HepG2 (cell line): ENCODE data around the gene TSPAN9. TPM values are rescaled to one million over a fixed set of nuclear protein-coding genes. Genes with fewer than 3 reads are reported as not detected.

Experiments
- ATAC-seq: fragments of 200-7000 bp; cut with Tn5 transposase; 3 replicates; pipeline ENCODE4 v1.9.1; 2020; ENCODE audit warnings: mild to moderate bottlenecking, moderate library complexity
- BruUV-seq: library from RNA; stranded (reverse); fragments of 400-500 nt; replicated peaks from 2 replicates; lab custom pipeline; 2021; lab: Mats Ljungman, UMichigan
- CTCF ChIA-PET: fragments of 300-600 bp; formaldehyde crosslinking; extraction: SDS; loops from one replicate; lab custom pipeline; 2021; ENCODE audit warnings: low total read pairs, inconsistent platforms, low intra/inter-chr PET ratio; lab: Yijun Ruan, JAX
- POLR2A ChIA-PET: fragments of 350-600 bp; sonication (Branson Sonifier 250); formaldehyde crosslinking; loops from one replicate; lab custom pipeline; 2020; ENCODE audit warnings: antibody characterized with exemption, inconsistent platforms; lab: Yijun Ruan, JAX
- DNase-seq: peaks from one replicate; pipeline ENCODE4 v3.0.0-alpha.2; 2015; ENCODE audit warnings: low spot score
- FAIRE-seq: peaks from 3 replicates; lab custom pipeline; 2011; peaks lifted over from hg19 to GRCh38; lab: Jason Lieb, UNC
- H2AFZ ChIP-seq: one replicate; pipeline ENCODE4 v1.6.1; 2011; ENCODE audit warnings: low read length, inconsistent platforms
- H3K27ac ChIP-seq: fragments of 300-600 bp; 3 replicates; pipeline ENCODE4 v1.8.0; 2011; ENCODE audit warnings: mixed run types, mild to moderate bottlenecking, mixed read lengths, low read length, inconsistent platforms; ENCODE audit not compliant: insufficient read depth; ENCODE audit errors: extremely low read length
- H3K27me3 ChIP-seq, 2 experiments: fragments of 200-600 bp in 1 of 2; 2 replicates in 1 of 2; 3 replicates in 1 of 2; pipeline versions ENCODE4 v1.6.0 to v1.8.0; 2011; ENCODE audit warnings: low read length in 2 of 2, mild to moderate bottlenecking in 2 of 2, moderate library complexity in 2 of 2, inconsistent platforms in 1 of 2; ENCODE audit not compliant: insufficient read depth in 2 of 2, control insufficient read depth in 1 of 2
- H3K36me3 ChIP-seq, 2 experiments: fragments of 200-600 bp in 1 of 2; replicated peaks in 1 of 2; 2 replicates in 1 of 2; 3 replicates in 1 of 2; pipeline versions ENCODE4 v1.5.1 to v1.8.0; 2011; ENCODE audit warnings: low read length in 2 of 2, inconsistent platforms in 1 of 2; ENCODE audit not compliant: insufficient read depth in 2 of 2, control insufficient read depth in 1 of 2
- H3K4me1 ChIP-seq: 2 replicates; pipeline ENCODE4 v1.5.1; 2012; ENCODE audit warnings: low read length, inconsistent platforms; ENCODE audit not compliant: insufficient read depth
- H3K4me2 ChIP-seq: 2 replicates; pipeline ENCODE4 v1.6.0; 2011; ENCODE audit warnings: low read depth, low read length, inconsistent platforms
- H3K4me3 ChIP-seq, 3 experiments: fragments of 200-600 bp in 1 of 3; sonication (generic), shearing (Covaris generic) in 1 of 3; replicated peaks in 1 of 3; 2 replicates each; pipeline ENCODE4 v1.5.1; 2011 to 2016; ENCODE audit warnings: low read length in 3 of 3, inconsistent platforms in 2 of 3, low read depth in 2 of 3, mild to moderate bottlenecking in 2 of 3, control low read depth in 1 of 3, mixed read lengths in 1 of 3; ENCODE audit not compliant: insufficient read depth in 1 of 3
- H3K79me2 ChIP-seq: one replicate; pipeline ENCODE4 v1.6.1; 2011; ENCODE audit warnings: low read length, inconsistent platforms; ENCODE audit not compliant: insufficient read depth
- H3K9ac ChIP-seq: 2 replicates; pipeline ENCODE4 v1.6.0; 2011; ENCODE audit warnings: mild to moderate bottlenecking, low read depth, low read length, inconsistent platforms; ENCODE audit not compliant: insufficient read depth
- H3K9me3 ChIP-seq: 2 replicates; pipeline ENCODE4 v1.5.1; 2012; ENCODE audit warnings: mild to moderate bottlenecking, low read length
- H4K20me1 ChIP-seq: 2 replicates; pipeline ENCODE4 v1.6.0; 2011; ENCODE audit warnings: inconsistent platforms, mild to moderate bottlenecking, low read length, moderate library complexity; ENCODE audit not compliant: insufficient read depth
- BRD4 ChIP-seq: sonication (generic); formaldehyde crosslinking; IDR thresholded peaks from 2 replicates; pipeline ENCODE4 v1.4.0; 2020; ENCODE audit warnings: missing genetic modification reagents
- MNT ChIP-seq: fragments of 450-650 bp; IDR thresholded peaks from 2 replicates; pipeline ENCODE4 v1.6.1; 2016
- PAXIP1 ChIP-seq: sonication (generic); formaldehyde crosslinking; conservative IDR thresholded peaks from 2 replicates; pipeline ENCODE4 v1.4.0; 2020; ENCODE audit warnings: mild to moderate bottlenecking, missing genetic modification reagents, moderate library complexity
- SYNCRIP ChIP-seq: fragments of 200-400 bp; formaldehyde crosslinking; IDR thresholded peaks from 2 replicates; pipeline ENCODE4 v1.6.1; 2018; ENCODE audit warnings: mild to moderate bottlenecking, low read depth, low read length; ENCODE audit not compliant: insufficient read depth
- TCF7 ChIP-seq: sonication (generic); IDR thresholded peaks from 2 replicates; pipeline ENCODE4 v1.6.1; 2016; ENCODE audit warnings: antibody characterized with exemption, low read depth
- ZMYM3 ChIP-seq: sonication (generic); formaldehyde crosslinking; IDR thresholded peaks from 2 replicates; pipeline ENCODE4 v1.5.1; 2020; ENCODE audit warnings: mild to moderate bottlenecking, missing genetic modification reagents
- ZNF205 ChIP-seq: IDR thresholded peaks from 2 replicates; pipeline ENCODE4 v1.6.1; 2018; ENCODE audit warnings: missing biosample characterization, missing genetic modification reagents
- ZNF260 ChIP-seq: sonication (generic); formaldehyde crosslinking; IDR thresholded peaks from 2 replicates; pipeline ENCODE4 v1.4.0; 2020; ENCODE audit warnings: missing genetic modification reagents, low read depth, mild to moderate bottlenecking, borderline replicate concordance
- ZNF275 ChIP-seq: sonication (generic); formaldehyde crosslinking; IDR thresholded peaks from 2 replicates; pipeline ENCODE4 v1.8.0; 2022; ENCODE audit warnings: missing genetic modification reagents, mild to moderate bottlenecking, inconsistent platforms, borderline replicate concordance
- ZNF329 ChIP-seq: sonication (generic); formaldehyde crosslinking; IDR thresholded peaks from 2 replicates; pipeline ENCODE4 v1.9.0; 2021; ENCODE audit warnings: low read depth, mild to moderate bottlenecking, missing genetic modification reagents
- ZNF431 ChIP-seq: sonication (generic); formaldehyde crosslinking; IDR thresholded peaks from 2 replicates; pipeline ENCODE4 v1.9.0; 2022; ENCODE audit warnings: missing genetic modification reagents, low read depth, mild to moderate bottlenecking, borderline replicate concordance
- ZNF687 ChIP-seq: sonication (generic); formaldehyde crosslinking; IDR thresholded peaks from 2 replicates; pipeline ENCODE4 v1.5.1; 2020; ENCODE audit warnings: mild to moderate bottlenecking, missing genetic modification reagents, moderate library complexity
- WGBS: methylation state at CpG from one replicate; pipeline ENCODE4 v1.1.6; 2017; ENCODE audit warnings: low lambda C conversion rate; 5-methylcytosine and 5-hydroxymethylcytosine counted together
- in situ Hi-C: cut with HindIII; loops from 2 replicates; pipeline ENCODE4 v1.10.0; 2017; ENCODE audit warnings: low pct_unique_long_range_greater_than_20kb; ENCODE audit not compliant: extremely low pct_ligation_motif_present
- intact Hi-C: fragments of 100-400 bp; cut with micrococcal nuclease; formaldehyde crosslinking; loops from one replicate; pipeline ENCODE4 v1.10.0; 2022; ENCODE audit not compliant: unreplicated experiment
- polyA plus RNA-seq, 8 experiments: library from polyadenylated mRNA; depleted of rRNA in 3 of 8; stranded (reverse) in 7 of 8; unstranded in 1 of 8; fragments of >200 nt; fragmentation: Illumina TruSeq in 4 of 8; extraction: Trizol in 4 of 8; gene quantifications; 2 replicates each; pipeline versions ENCODE4 v1.2.1 to v1.2.3, GENCODE V29; 2011 to 2016; ENCODE audit warnings: low read depth in 4 of 8, missing spikeins in 1 of 8, mixed read lengths in 1 of 8; ENCODE audit not compliant: insufficient read depth in 1 of 8
- total RNA-seq, 5 experiments: library from RNA; depleted of rRNA; stranded (reverse); fragments of >200 nt; fragmentation: Illumina TruSeq; extraction: Trizol; gene quantifications; 2 replicates each; pipeline ENCODE4 v1.2.3, GENCODE V29; 2016; ENCODE audit warnings: low read depth in 1 of 5

The TSPAN9 gene
- total and polyA plus RNA-seq, 2 of the 13 experiments (the other 11 are each of a cell fraction or from before 2014, with no cell fraction given) = 18.1 to 42.3 TPM

GRCh38 chr12:3197131-3197818, 120.1 kb downstream of the TSPAN9 start:
- Histone ChIP-seq H3K4me3 (no peak overlapping the region), H3K79me2 (no peaks in the 10 kb centered on the region), H3K27me3 (no peaks in the 10 kb centered on the region), H3K4me1 (peaks cover 26% of the 10 kb centered on the region), H2AFZ (no peak overlapping the region), H3K9me3 (no peaks in the 10 kb centered on the region), H3K36me3 (no peaks in the 10 kb centered on the region; a peak in 1 of 5 replicates), H3K9ac (no peak overlapping the region), H4K20me1 (peaks cover 29% of the 10 kb centered on the region), H3K4me2 (0 out of 2 replicates have a peak overlapping the region, but pooled peaks have one; percentile 26), H3K27ac (no peak overlapping the region)
- FAIRE-seq = no peak
- CTCF ChIA-PET = no interaction called here
- POLR2A ChIA-PET = interaction anchor here (1.5 kb wide), 1 partner anchor 32 kb away, joined by 4 read pairs; no protein-coding TSS in a partner anchor
- peak; percentile 10 for DNase-seq
- peak; percentile 58 for ATAC-seq
- BruUV-seq = no TSS peak
- TF ChIP-seq ZNF205 (CRISPR knock-in tag) = no peak
- 0 out of 2 replicates have a peak, but pooled peaks have one; percentile 7 for TF ChIP-seq TCF7
- TF ChIP-seq PAXIP1 (CRISPR knock-in tag) = 0 out of 2 replicates have a peak, but pooled peaks have one; percentile 19
- TF ChIP-seq ZNF329 (CRISPR knock-in tag) = no peak
- no peak for TF ChIP-seq ZNF275 (CRISPR knock-in tag)
- no peak for TF ChIP-seq MNT
- no peak for TF ChIP-seq ZNF431 (CRISPR knock-in tag)
- no peak for TF ChIP-seq SYNCRIP
- TF ChIP-seq BRD4 (CRISPR knock-in tag) = no peak
- peak; percentile 24; the same call in 1 of the 2 replicates for TF ChIP-seq ZNF687
- TF ChIP-seq ZNF260 (CRISPR knock-in tag) = no peak
- no peak for TF ChIP-seq ZMYM3
- WGBS = 44% methylated on average over 5 of the region's 8 CpGs
- in situ Hi-C loops = no loop called here
- intact Hi-C loops = no loop called here
